HCT116 (cell line): ENCODE results near the gene MEPCE. TPM values are rescaled to one million over a fixed set of nuclear protein-coding genes. Genes with fewer than 3 reads are reported as not detected.

Source experiments
- ATAC-seq: fragments of 200-7000 bp; cut with Tn5 transposase; 2 replicates; pipeline ENCODE4 v1.9.1; 2020; ENCODE audit warnings: mild to moderate bottlenecking, moderate library complexity
- BruUV-seq: library from RNA; stranded (reverse); fragments of 400-500 nt; replicated peaks from 2 replicates; lab custom pipeline; 2021; lab: Mats Ljungman, UMichigan
- CTCF ChIA-PET: fragments of 300-600 bp; sonication (Branson Sonifier 250); formaldehyde crosslinking; loops from one replicate; lab custom pipeline; 2021; ENCODE audit warnings: antibody characterized with exemption; lab: Charles Lee
- POLR2A ChIA-PET: fragments of 300-600, 350-600 bp; sonication (Branson Sonifier 250); formaldehyde crosslinking; loops from one replicate; lab custom pipeline; 2021; ENCODE audit warnings: antibody characterized with exemption; lab: Charles Lee
- RAD21 ChIA-PET, 2 experiments: fragments of 300-600 bp; sonication (Branson Sonifier 250); formaldehyde crosslinking; loops; one replicate each; lab custom pipeline; 2023; ENCODE audit warnings: low total read pairs in 2 of 2; ENCODE audit not compliant: uncharacterized antibody in 2 of 2, unreplicated experiment in 2 of 2, low non-redundant PET in 1 of 2; lab: Charles Lee
- DNase-seq: peaks from one replicate; pipeline ENCODE4 v3.0.0-alpha.2; 2010; ENCODE audit warnings: low read depth, low spot score
- H2AFZ ChIP-seq: fragments of 200-600 bp; shearing (Covaris generic), sonication (generic); 2 replicates; pipeline ENCODE4 v1.6.1; 2017; ENCODE audit warnings: low read depth, mixed run types, mixed read lengths, antibody characterized with exemption, low read length; ENCODE audit not compliant: poor library complexity, severe bottlenecking
- H3K27ac ChIP-seq: 2 replicates; pipeline ENCODE4 v1.5.1; 2012; ENCODE audit warnings: low read depth, low read length
- H3K27me3 ChIP-seq: fragments of 200-600 bp; sonication (generic); 2 replicates; pipeline ENCODE4 v1.6.1; 2016; ENCODE audit warnings: mixed run types, low read length, mixed read lengths; ENCODE audit not compliant: insufficient read depth
- H3K36me3 ChIP-seq, 2 experiments: fragments of 200-500 bp in 1 of 2; fragments of 200-600 bp in 1 of 2; sonication (Bioruptor generic) in 1 of 2; sonication (generic) in 1 of 2; 2 replicates each; pipeline versions ENCODE4 v1.5.1 to v1.6.1; 2014 to 2016; ENCODE audit warnings: low read length in 2 of 2, inconsistent platforms in 1 of 2, mixed read lengths in 1 of 2, mixed run types in 1 of 2; ENCODE audit not compliant: insufficient read depth in 2 of 2, control insufficient read depth in 1 of 2
- H3K4me1 ChIP-seq, 2 experiments: fragments of 200-600 bp in 1 of 2; sonication (generic) in 1 of 2; 2 replicates each; pipeline versions ENCODE4 v1.5.1 to v1.6.1; 2012 to 2017; ENCODE audit warnings: low read length in 2 of 2, inconsistent platforms in 1 of 2, mild to moderate bottlenecking in 1 of 2, mixed read lengths in 1 of 2, mixed run types in 1 of 2, moderate library complexity in 1 of 2; ENCODE audit not compliant: insufficient read depth in 2 of 2, control insufficient read depth in 1 of 2
- H3K4me2 ChIP-seq: fragments of 200-600 bp; sonication (generic); 2 replicates; pipeline ENCODE4 v1.6.1; 2017; ENCODE audit warnings: mixed run types, low read length, mixed read lengths
- H3K4me3 ChIP-seq, 2 experiments: fragments of 200-600 bp in 1 of 2; sonication (generic) in 1 of 2; replicated peaks in 1 of 2; 2 replicates each; pipeline ENCODE4 v1.5.1; 2011 to 2016; ENCODE audit warnings: low read length in 2 of 2, control low read depth in 1 of 2, low read depth in 1 of 2, mild to moderate bottlenecking in 1 of 2, mixed read lengths in 1 of 2, mixed run types in 1 of 2
- H3K79me2 ChIP-seq: fragments of 200-600 bp; sonication (generic); 2 replicates; pipeline ENCODE4 v1.6.1; 2017; ENCODE audit warnings: mild to moderate bottlenecking, mixed run types, low read length, moderate library complexity, mixed read lengths; ENCODE audit not compliant: insufficient read depth
- H3K9ac ChIP-seq: fragments of 200-600 bp; sonication (generic); 2 replicates; pipeline ENCODE4 v1.6.1; 2016; ENCODE audit warnings: low read length, mixed read lengths
- H3K9me2 ChIP-seq: fragments of 200-600 bp; sonication (generic), shearing (Covaris generic); 2 replicates; pipeline ENCODE4 v1.6.1; 2017; ENCODE audit warnings: mixed run types, mild to moderate bottlenecking, moderate library complexity; ENCODE audit not compliant: insufficient read depth
- H3K9me3 ChIP-seq, 2 experiments: fragments of 200-500 bp in 1 of 2; fragments of 200-600 bp in 1 of 2; sonication (Bioruptor generic) in 1 of 2; sonication (generic) in 1 of 2; 2 replicates each; pipeline ENCODE4 v1.6.1; 2014 to 2017; ENCODE audit warnings: low read length in 2 of 2, mixed read lengths in 2 of 2, inconsistent platforms in 1 of 2, low read depth in 1 of 2, mild to moderate bottlenecking in 1 of 2, mixed run types in 1 of 2, moderate library complexity in 1 of 2; ENCODE audit not compliant: control insufficient read depth in 1 of 2, insufficient read depth in 1 of 2
- H4K20me1 ChIP-seq: fragments of 200-600 bp; sonication (generic), shearing (Covaris generic); 2 replicates; pipeline ENCODE4 v1.6.1; 2017; ENCODE audit warnings: mixed run types, mild to moderate bottlenecking, moderate library complexity; ENCODE audit not compliant: insufficient read depth
- CEBPB ChIP-seq: IDR thresholded peaks from 2 replicates; pipeline ENCODE4 v1.6.1; 2012; ENCODE audit warnings: low read depth
- ELF1 ChIP-seq: IDR thresholded peaks from 2 replicates; pipeline ENCODE4 v1.6.1; 2012; ENCODE audit warnings: low read depth, borderline replicate concordance
- EZH2 ChIP-seq: fragments of 200-600 bp; sonication (generic); IDR thresholded peaks from 2 replicates; pipeline ENCODE4 v1.6.1; 2017; ENCODE audit warnings: antibody characterized with exemption, mixed run types
- FOSL1 ChIP-seq: IDR thresholded peaks from 2 replicates; pipeline ENCODE4 v1.6.1; 2012; ENCODE audit warnings: low read depth
- RAD21 ChIP-seq: IDR thresholded peaks from 2 replicates; pipeline ENCODE4 v1.6.1; 2012; ENCODE audit warnings: low read depth, mild to moderate bottlenecking
- SIN3A ChIP-seq: IDR thresholded peaks from 2 replicates; pipeline ENCODE4 v1.6.1; 2012; ENCODE audit warnings: low read depth
- SP1 ChIP-seq: IDR thresholded peaks from 2 replicates; pipeline ENCODE4 v1.6.1; 2012; ENCODE audit warnings: low read depth
- SRF ChIP-seq: IDR thresholded peaks from 2 replicates; pipeline ENCODE4 v1.6.1; 2012; ENCODE audit warnings: low read depth
- TCF7L2 ChIP-seq: IDR thresholded peaks from 2 replicates; pipeline ENCODE4 v1.7.0; 2011; ENCODE audit warnings: borderline replicate concordance, inconsistent platforms; ENCODE audit not compliant: insufficient read depth, insufficient read length; ENCODE audit errors: extremely low read depth
- YY1 ChIP-seq: IDR thresholded peaks from 2 replicates; pipeline ENCODE4 v1.6.1; 2011; ENCODE audit warnings: low read length, low read depth, moderate library complexity, mild to moderate bottlenecking; ENCODE audit not compliant: insufficient replicate concordance; ENCODE audit errors: extremely low read depth
- ZFX ChIP-seq: fragments of 450-650 bp; IDR thresholded peaks from 2 replicates; pipeline ENCODE4 v1.6.1; 2017
- ZNF274 ChIP-seq: fragments of 200-500 bp; sonication (Bioruptor generic); IDR thresholded peaks from 2 replicates; pipeline ENCODE4 v1.6.1; 2014; ENCODE audit warnings: mild to moderate bottlenecking, low read depth, low read length, inconsistent platforms
- intact Hi-C: fragments of 100-400 bp; cut with micrococcal nuclease; formaldehyde crosslinking; loops from 2 replicates; pipeline ENCODE4 v1.10.0; 2022
- total RNA-seq: library from RNA; stranded (reverse); gene quantifications from one replicate; pipeline ENCODE4 v1.2.1, GENCODE V29; 2021; ENCODE audit not compliant: unreplicated experiment
- TF ChIP-seq, protein P1 (sequence below): IDR thresholded peaks from 2 replicates; pipeline ENCODE4 v1.6.1; 2012
- TF ChIP-seq, protein P2 (sequence below): IDR thresholded peaks from 2 replicates; pipeline ENCODE4 v1.6.1; 2012
- TF ChIP-seq, protein P3 (sequence below), 3 experiments: fragments of 200-600 bp in 1 of 3; sonication (generic) in 1 of 3; IDR thresholded peaks in 2 of 3; conservative IDR thresholded peaks in 1 of 3; 2 replicates each; pipeline ENCODE4 v1.5.1; 2012 to 2017; ENCODE audit warnings: low read depth in 2 of 3, low read length in 2 of 3, antibody characterized with exemption in 1 of 3, borderline replicate concordance in 1 of 3, control low read depth in 1 of 3, mild to moderate bottlenecking in 1 of 3, mixed read lengths in 1 of 3, mixed run types in 1 of 3, moderate library complexity in 1 of 3; ENCODE audit not compliant: insufficient read depth in 1 of 3

Gene MEPCE
- total RNA-seq, 1 experiment from 2014 or later: 44.4 TPM

DNA sequence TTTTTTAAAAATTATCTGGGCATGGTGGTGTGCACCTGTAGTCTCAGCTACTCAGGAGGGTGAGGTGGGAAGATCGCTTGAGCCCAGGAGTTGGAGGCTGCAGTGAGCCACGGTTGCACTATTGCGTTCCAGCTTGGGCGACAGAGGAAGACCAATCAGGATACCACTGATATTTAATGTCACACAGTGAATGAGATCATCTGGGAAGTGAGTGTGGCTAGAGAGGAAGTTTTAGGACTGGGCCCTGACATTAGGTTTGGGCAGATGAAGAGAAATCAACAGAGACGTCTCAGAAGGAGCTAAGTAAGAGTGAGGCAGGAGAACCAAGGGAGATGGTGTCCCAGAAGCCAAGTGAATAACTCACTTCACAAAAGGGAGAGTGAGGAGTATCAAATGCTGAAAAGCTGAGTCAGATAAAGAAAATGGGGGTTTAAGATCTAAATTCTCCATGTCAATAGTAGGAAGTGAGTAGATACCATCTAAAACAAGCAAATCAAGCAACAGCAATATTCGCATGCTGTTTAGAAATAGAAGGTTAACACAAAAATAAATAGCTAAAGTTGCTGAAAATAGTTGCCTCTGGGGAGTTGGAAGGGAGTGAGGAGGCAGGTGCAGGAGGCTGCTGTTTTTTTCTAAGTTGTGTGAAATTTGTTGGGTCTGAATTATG lies 44.9 kb upstream of the MEPCE start (continued):
- TF ChIP-seq RAD21 (no peak), SP1 (no peak)
- TF ChIP-seq, protein P1, sequence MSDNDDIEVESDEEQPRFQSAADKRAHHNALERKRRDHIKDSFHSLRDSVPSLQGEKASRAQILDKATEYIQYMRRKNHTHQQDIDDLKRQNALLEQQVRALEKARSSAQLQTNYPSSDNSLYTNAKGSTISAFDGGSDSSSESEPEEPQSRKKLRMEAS: no peak

- Histone ChIP-seq H2AFZ (no peak overlapping the region), H3K4me2 (no peak overlapping the region), H3K9me2 (no peaks in the 10 kb centered on the region), H4K20me1 (no peaks in the 10 kb centered on the region), H3K4me3 (no peak overlapping the region), H3K9ac (no peak overlapping the region), H3K27me3 (no peaks in the 10 kb centered on the region), H3K9me3 (no peaks in the 10 kb centered on the region), H3K36me3 (no peaks in the 10 kb centered on the region), H3K4me1 (no peaks in the 10 kb centered on the region), H3K27ac (no peak overlapping the region), H3K79me2 (no peaks in the 10 kb centered on the region)
- DNase-seq (no peak), ATAC-seq (no peak)
- intact Hi-C loops: no loop called here
- TF ChIP-seq SIN3A (no peak), FOSL1 (no peak), SP1 (no peak), SRF (no peak), YY1 (no peak), TCF7L2 (no peak), ZNF274 (no peak), ZFX (no peak), ELF1 (no peak), EZH2 (no peak), RAD21 (no peak), CEBPB (no peak)
- TF ChIP-seq, protein P2, sequence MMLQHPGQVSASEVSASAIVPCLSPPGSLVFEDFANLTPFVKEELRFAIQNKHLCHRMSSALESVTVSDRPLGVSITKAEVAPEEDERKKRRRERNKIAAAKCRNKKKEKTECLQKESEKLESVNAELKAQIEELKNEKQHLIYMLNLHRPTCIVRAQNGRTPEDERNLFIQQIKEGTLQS: no peak
- TF ChIP-seq, protein P3, sequence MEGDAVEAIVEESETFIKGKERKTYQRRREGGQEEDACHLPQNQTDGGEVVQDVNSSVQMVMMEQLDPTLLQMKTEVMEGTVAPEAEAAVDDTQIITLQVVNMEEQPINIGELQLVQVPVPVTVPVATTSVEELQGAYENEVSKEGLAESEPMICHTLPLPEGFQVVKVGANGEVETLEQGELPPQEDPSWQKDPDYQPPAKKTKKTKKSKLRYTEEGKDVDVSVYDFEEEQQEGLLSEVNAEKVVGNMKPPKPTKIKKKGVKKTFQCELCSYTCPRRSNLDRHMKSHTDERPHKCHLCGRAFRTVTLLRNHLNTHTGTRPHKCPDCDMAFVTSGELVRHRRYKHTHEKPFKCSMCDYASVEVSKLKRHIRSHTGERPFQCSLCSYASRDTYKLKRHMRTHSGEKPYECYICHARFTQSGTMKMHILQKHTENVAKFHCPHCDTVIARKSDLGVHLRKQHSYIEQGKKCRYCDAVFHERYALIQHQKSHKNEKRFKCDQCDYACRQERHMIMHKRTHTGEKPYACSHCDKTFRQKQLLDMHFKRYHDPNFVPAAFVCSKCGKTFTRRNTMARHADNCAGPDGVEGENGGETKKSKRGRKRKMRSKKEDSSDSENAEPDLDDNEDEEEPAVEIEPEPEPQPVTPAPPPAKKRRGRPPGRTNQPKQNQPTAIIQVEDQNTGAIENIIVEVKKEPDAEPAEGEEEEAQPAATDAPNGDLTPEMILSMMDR (IDR thresholded peaks at IDR 0.05 in 2 of 3, conservative IDR thresholded peaks at IDR 0.05 in 1 of 3; ENCODE audit: borderline replicate concordance in 1 of 3, insufficient read depth in 1 of 3, low read depth in 2 of 3, low read length in 2 of 3): no peak
- TF ChIP-seq, protein P1: no peak
- ChIA-PET CTCF (interaction anchor here (1.1 kb wide), 1 partner anchor 202 kb away, joined by 3 read pairs; no protein-coding TSS in a partner anchor), POLR2A (no interaction called here), RAD21 (no interaction called here)
- no TSS peak for BruUV-seq
These were observed 42.7 kb upstream of the MEPCE start for GRCh38 chr7:100386940-100387339.
